Right lobe of liver (tissue), 6 donors: Measurements from ENCODE around the gene PRKAR1B. TPM values are rescaled to one million over a fixed set of nuclear protein-coding genes. Genes with fewer than 3 reads are reported as not detected.

Experiments used
- ATAC-seq, 4 donors: fragments of 200-7000 bp; cut with Tn5 transposase; one replicate each; pipeline ENCODE4 v1.9.1; 2020; ENCODE audit warnings: mild to moderate bottlenecking in 4 of 4, moderate library complexity in 4 of 4
- DNase-seq, 3 donors: peaks; one replicate each; pipeline ENCODE4 v3.0.0-alpha.2; 2020
- H3K27ac ChIP-seq, 3 donors: fragments of 200-600 bp; one replicate each; pipeline ENCODE4 v1.8.0; 2022
- H3K27me3 ChIP-seq, 2 donors: fragments of 200-600 bp; one replicate each; pipeline ENCODE4 v1.8.0; 2022
- H3K36me3 ChIP-seq, 4 donors: fragments of 200-600 bp; sonication (generic) in 1 of 4; one replicate each; pipeline versions ENCODE4 v1.5.1 to v1.8.0; 2017 to 2022; ENCODE audit warnings: control low read depth in 1 of 4
- H3K4me1 ChIP-seq, 4 donors: fragments of 200-600 bp; sonication (generic) in 1 of 4; one replicate each; pipeline versions ENCODE4 v1.5.1 to v1.8.0; 2017 to 2022; ENCODE audit warnings: control low read depth in 1 of 4
- H3K4me3 ChIP-seq, 3 donors: fragments of 200-600 bp; one replicate each; pipeline ENCODE4 v1.8.0; 2022
- H3K9me3 ChIP-seq, 4 donors: fragments of 200-600 bp; sonication (generic) in 1 of 4; one replicate each; pipeline versions ENCODE4 v1.5.1 to v1.8.0; 2017 to 2022; ENCODE audit warnings: control low read depth in 1 of 4
- CTCF ChIP-seq, 4 donors: fragments of 200-600 bp in 3 of 4; fragments of 450-650 bp in 1 of 4; IDR thresholded peaks; one replicate each; pipeline versions ENCODE4 v1.5.1 to v1.8.0; 2016 to 2022; ENCODE audit warnings: antibody characterized with exemption in 4 of 4, mild to moderate bottlenecking in 2 of 4
- POLR2A ChIP-seq: fragments of 450-650 bp; IDR thresholded peaks from one replicate; pipeline ENCODE4 v1.6.1; 2017; ENCODE audit warnings: antibody characterized with exemption, mild to moderate bottlenecking
- WGBS: methylation state at CpG from one replicate; pipeline ENCODE4 v1.1.6; 2018; ENCODE audit warnings: low coverage, low lambda C conversion rate; ENCODE audit not compliant: insufficient coverage; ENCODE audit errors: missing lambda C conversion rate; 5-methylcytosine and 5-hydroxymethylcytosine counted together
- intact Hi-C, 2 donors: fragments of 100-400 bp; cut with DNase I; formaldehyde crosslinking; loops; one replicate each; pipeline versions ENCODE4 v1.11.2 to v1.14.1; 2022
- total RNA-seq, 6 experiments: library from RNA; depleted of rRNA in 2 of 6; stranded (reverse); fragments of >200 nt in 2 of 6; fragmentation: NEBNext Ultra II Directional in 3 of 6; extraction: Animal tissue kit (Norgen Biotek cat#: 25700) in 3 of 6; gene quantifications; one replicate each; pipeline versions ENCODE4 v1.1.0 to v1.2.4, GENCODE V29; 2016 to 2023
- donor health status: DM: no; HTN: yes; CAD: no.
- donor health status: DM: no; HTN: no; CAD: no.
- donor health status: DM: no; HTN: no; CAD: no.
- donor health status: DM: no; HTN: yes; CAD: no.
- donor health status: DM: no; HTN: yes; CAD: no.

The PRKAR1B gene
- total RNA-seq, 6 experiments from 2014 or later: 4.7 to 20.8 (median 11.3) TPM

- intact Hi-C loops: no loop called here
- WGBS: 82% methylated on average over 17 of the region's 28 CpGs
- no peak for DNase-seq
Measured at GRCh38 chr7:523347-524336, 203.4 kb downstream of the PRKAR1B start.

GRCh38 chr7:522951-523314 is 204.1 kb downstream of the PRKAR1B start:
- Histone ChIP-seq H3K27me3 (peaks cover 0 to 19% of the 10 kb centered on the region in 2 donors), H3K4me1 (peaks cover 0 to 31% (median 3%) of the 10 kb centered on the region in 4 donors), H3K27ac (no peak overlapping the region), H3K36me3 (no peaks in the 10 kb centered on the region), H3K4me3 (no peak overlapping the region), H3K9me3 (no peaks in the 10 kb centered on the region)
- DNase-seq (no peak), ATAC-seq (no peak)
- TF ChIP-seq POLR2A: no peak
- no peak for TF ChIP-seq CTCF (IDR thresholded peaks at IDR 0.05)
- intact Hi-C loops: no loop called here
- 87% methylated on average over 3 of the region's 21 CpGs for WGBS

More at GRCh38 chr7:523347-524336, 203.4 kb downstream of the PRKAR1B start:
- Histone ChIP-seq H3K4me3 (no peak overlapping the region), H3K27me3 (peaks cover 0 to 19% of the 10 kb centered on the region in 2 donors), H3K27ac (no peak overlapping the region), H3K36me3 (no peaks in the 10 kb centered on the region), H3K4me1 (peaks cover 0 to 24% (median 3%) of the 10 kb centered on the region in 4 donors), H3K9me3 (no peaks in the 10 kb centered on the region)
- TF ChIP-seq POLR2A (no peak), CTCF (IDR thresholded peaks at IDR 0.05) (no peak)
- ATAC-seq: no peak

- H3K4me3 ChIP-seq: peak overlapping the region; percentile 4 to 44 (median 32)
- WGBS: no CpG with 5 or more reads among the region's 91 CpGs
- peaks cover 0 to 19% of the 10 kb centered on the region in 2 donors for H3K27me3 ChIP-seq
- DNase-seq: peak in 2 of 3 donors; percentile 66 to 71
- H3K9me3 ChIP-seq: no peaks in the 10 kb centered on the region
- intact Hi-C loops: no loop called here
- ATAC-seq: peak; percentile 28 to 54 (median 46)
- H3K4me1 ChIP-seq: peaks cover 0 to 33% (median 3%) of the 10 kb centered on the region in 4 donors
- H3K27ac ChIP-seq: no peak overlapping the region
- no peaks in the 10 kb centered on the region for H3K36me3 ChIP-seq
- TF ChIP-seq POLR2A: no peak
- TF ChIP-seq CTCF (IDR thresholded peaks at IDR 0.05): no peak
Measured at GRCh38 chr7:522071-522950, 204.8 kb downstream of the PRKAR1B start.

GRCh38 chr7:521221-522070 is 205.6 kb downstream of the PRKAR1B start:
- DNase-seq (peak in 1 of 3 donors; percentile 50), ATAC-seq (no peak)
- TF ChIP-seq POLR2A (no peak), CTCF (IDR thresholded peaks at IDR 0.05) (no peak)
- H3K4me3 ChIP-seq: peak overlapping the region in 2 of 3 donors; percentile 4 to 32
- 9% methylated on average over 7 of the region's 72 CpGs for WGBS
- no peaks in the 10 kb centered on the region for H3K9me3 ChIP-seq
- intact Hi-C loops: no loop called here
- H3K36me3 ChIP-seq: no peaks in the 10 kb centered on the region
- peaks cover 0 to 19% of the 10 kb centered on the region in 2 donors for H3K27me3 ChIP-seq
- peaks cover 0 to 33% (median 3%) of the 10 kb centered on the region in 4 donors for H3K4me1 ChIP-seq
- H3K27ac ChIP-seq: no peak overlapping the region
